Measurements from ENCODE around the gene CRYL1.

Gene CRYL1

GRCh38 chr13:20565115-20565736, 39.6 kb upstream of the CRYL1 start:
- Histone ChIP-seq H3K4me3 (ENCODE audit: severe bottlenecking) (no peak overlapping the region), H3K36me3 (ENCODE audit: low read depth) (no peaks in the 10 kb centered on the region), H3K4me1 (ENCODE audit: insufficient read depth, poor library complexity, severe bottlenecking) (no peaks in the 10 kb centered on the region), H3K27ac (ENCODE audit: poor library complexity, severe bottlenecking) (no peak overlapping the region), H3K27me3 (ENCODE audit: insufficient read depth, poor library complexity, severe bottlenecking) (no peaks in the 10 kb centered on the region), H3K9me3 (ENCODE audit: severe bottlenecking) (peaks cover 2% of the 10 kb centered on the region)
- ATAC-seq (ENCODE audit: low read depth) (no peak), DNase-seq (ENCODE audit: low spot score) (no peak)
- TF ChIP-seq CTCF (IDR thresholded peaks at IDR 0.05; ENCODE audit: poor library complexity, severe bottlenecking), result no peak

GRCh38 chr13:20561741-20562140, 36.1 kb upstream of the CRYL1 start:
- H3K4me1 ChIP-seq (ENCODE audit: insufficient read depth, poor library complexity, severe bottlenecking), result no peaks in the 10 kb centered on the region

GRCh38 chr13:20559659-20560356, 34.2 kb upstream of the CRYL1 start:
- no peak for TF ChIP-seq CTCF (IDR thresholded peaks at IDR 0.05; ENCODE audit: poor library complexity, severe bottlenecking)
- no peaks in the 10 kb centered on the region for H3K4me1 ChIP-seq (ENCODE audit: insufficient read depth, poor library complexity, severe bottlenecking)
- no peak overlapping the region for H3K4me3 ChIP-seq (ENCODE audit: severe bottlenecking)
- ATAC-seq (ENCODE audit: low read depth) (no peak), DNase-seq (ENCODE audit: low spot score) (no peak)
- H3K27ac ChIP-seq (ENCODE audit: poor library complexity, severe bottlenecking), result no peak overlapping the region
- no peaks in the 10 kb centered on the region for H3K36me3 ChIP-seq (ENCODE audit: low read depth)
- H3K9me3 ChIP-seq (ENCODE audit: severe bottlenecking), result no peaks in the 10 kb centered on the region
- no peaks in the 10 kb centered on the region for H3K27me3 ChIP-seq (ENCODE audit: insufficient read depth, poor library complexity, severe bottlenecking)

More at GRCh38 chr13:20561741-20562140, 36.1 kb upstream of the CRYL1 start:
- Histone ChIP-seq H3K9me3 (ENCODE audit: severe bottlenecking) (peaks cover 2% of the 10 kb centered on the region), H3K27me3 (ENCODE audit: insufficient read depth, poor library complexity, severe bottlenecking) (no peaks in the 10 kb centered on the region), H3K4me3 (ENCODE audit: severe bottlenecking) (no peak overlapping the region), H3K27ac (ENCODE audit: poor library complexity, severe bottlenecking) (no peak overlapping the region), H3K36me3 (ENCODE audit: low read depth) (no peaks in the 10 kb centered on the region)
- ATAC-seq (ENCODE audit: low read depth), result no peak
- DNase-seq (ENCODE audit: low spot score), result no peak
- no peak for TF ChIP-seq CTCF (IDR thresholded peaks at IDR 0.05; ENCODE audit: poor library complexity, severe bottlenecking)

GRCh38 chr13:20558982-20559381, 33.3 kb upstream of the CRYL1 start:
- Histone ChIP-seq H3K27me3 (ENCODE audit: insufficient read depth, poor library complexity, severe bottlenecking) (no peaks in the 10 kb centered on the region), H3K4me3 (ENCODE audit: severe bottlenecking) (no peak overlapping the region), H3K9me3 (ENCODE audit: severe bottlenecking) (no peaks in the 10 kb centered on the region), H3K36me3 (ENCODE audit: low read depth) (no peaks in the 10 kb centered on the region), H3K4me1 (ENCODE audit: insufficient read depth, poor library complexity, severe bottlenecking) (no peaks in the 10 kb centered on the region), H3K27ac (ENCODE audit: poor library complexity, severe bottlenecking) (no peak overlapping the region)
- TF ChIP-seq CTCF (IDR thresholded peaks at IDR 0.05; ENCODE audit: poor library complexity, severe bottlenecking), result no peak
- ATAC-seq (ENCODE audit: low read depth), result no peak
- no peak for DNase-seq (ENCODE audit: low spot score)

- Histone ChIP-seq H3K4me1 (ENCODE audit: insufficient read depth, poor library complexity, severe bottlenecking) (no peaks in the 10 kb centered on the region), H3K4me3 (ENCODE audit: severe bottlenecking) (no peak overlapping the region), H3K36me3 (ENCODE audit: low read depth) (no peaks in the 10 kb centered on the region), H3K27me3 (ENCODE audit: insufficient read depth, poor library complexity, severe bottlenecking) (no peaks in the 10 kb centered on the region), H3K9me3 (ENCODE audit: severe bottlenecking) (no peaks in the 10 kb centered on the region), H3K27ac (ENCODE audit: poor library complexity, severe bottlenecking) (no peak overlapping the region)
- DNase-seq (ENCODE audit: low spot score), result no peak
- ATAC-seq (ENCODE audit: low read depth), result no peak
- no peak for TF ChIP-seq CTCF (IDR thresholded peaks at IDR 0.05; ENCODE audit: poor library complexity, severe bottlenecking)
Measured at GRCh38 chr13:20553311-20553710, 27.7 kb upstream of the CRYL1 start.

Data from RWPE2 (cell line).